IMR-90 (cell line): ENCODE measurements around the gene PHLPP2. TPM values are rescaled to one million over a fixed set of nuclear protein-coding genes. Genes with fewer than 3 reads are reported as not detected.

Experiments used
- ATAC-seq: fragments of 200-7000 bp; cut with Tn5 transposase; 2 replicates; pipeline ENCODE4 v1.9.1; 2020; ENCODE audit warnings: low read depth, mild to moderate bottlenecking, moderate library complexity
- BruUV-seq: library from RNA; stranded (reverse); fragments of 400-500 nt; replicated peaks from 2 replicates; lab custom pipeline; 2021; lab: Mats Ljungman, UMichigan
- CTCF ChIA-PET: fragments of 300-600 bp; formaldehyde crosslinking; extraction: SDS; loops from one replicate; lab custom pipeline; 2021; ENCODE audit warnings: antibody characterized with exemption; lab: Yijun Ruan, JAX
- POLR2A ChIA-PET: fragments of 300-600 bp; sonication (Branson Sonifier 250); formaldehyde crosslinking; loops from one replicate; lab custom pipeline; 2022; ENCODE audit warnings: antibody characterized with exemption; ENCODE audit not compliant: unreplicated experiment; lab: Charles Lee
- DNase-seq: peaks from one replicate; pipeline ENCODE4 v3.0.0; 2013
- H2AFZ ChIP-seq: replicated peaks from 2 replicates; pipeline ENCODE3; 2013; ENCODE audit warnings: low read length, mild to moderate bottlenecking; ENCODE audit not compliant: poor library complexity
- H2AK5ac ChIP-seq: 2 replicates; pipeline ENCODE4 v1.6.1; 2013; ENCODE audit warnings: low read depth, low read length, inconsistent platforms
- H2AK9ac ChIP-seq: replicated peaks from 2 replicates; pipeline ENCODE3; 2013; ENCODE audit warnings: mild to moderate bottlenecking, low read depth, low read length, moderate library complexity; ENCODE audit not compliant: poor library complexity
- H2BK120ac ChIP-seq: 2 replicates; pipeline ENCODE4 v1.6.1; 2013; ENCODE audit warnings: low read depth, low read length, inconsistent platforms
- H2BK15ac ChIP-seq: 3 replicates; pipeline ENCODE4 v1.6.1; 2013; ENCODE audit warnings: low read depth, low read length, inconsistent platforms
- H2BK20ac ChIP-seq: 2 replicates; pipeline ENCODE4 v1.6.1; 2013; ENCODE audit warnings: low read depth, mild to moderate bottlenecking, inconsistent platforms, low read length, moderate library complexity
- H2BK5ac ChIP-seq: 2 replicates; pipeline ENCODE4 v1.6.1; 2013; ENCODE audit warnings: mild to moderate bottlenecking, low read depth, low read length, inconsistent platforms; ENCODE audit not compliant: poor library complexity, severe bottlenecking
- H3K14ac ChIP-seq: replicated peaks from 2 replicates; pipeline ENCODE4 v1.6.1; 2013; ENCODE audit warnings: low read depth, low read length, inconsistent platforms
- H3K18ac ChIP-seq: 2 replicates; pipeline ENCODE4 v1.6.1; 2013; ENCODE audit warnings: low read depth, low read length, control low read depth
- H3K23ac ChIP-seq: 2 replicates; pipeline ENCODE4 v1.6.1; 2013; ENCODE audit warnings: low read depth, low read length, inconsistent platforms
- H3K27ac ChIP-seq: 2 replicates; pipeline ENCODE4 v1.5.1; 2013; ENCODE audit warnings: mild to moderate bottlenecking, control low read depth, low read length; ENCODE audit not compliant: insufficient read depth
- H3K27me3 ChIP-seq: 2 replicates; pipeline ENCODE4 v1.6.1; 2013; ENCODE audit warnings: low read length; ENCODE audit not compliant: control insufficient read depth, insufficient read depth
- H3K36me3 ChIP-seq: 2 replicates; pipeline ENCODE4 v1.6.1; 2013; ENCODE audit warnings: low read length, mixed read lengths; ENCODE audit not compliant: control insufficient read depth, insufficient read depth
- H3K4ac ChIP-seq: 2 replicates; pipeline ENCODE4 v1.6.1; 2013; ENCODE audit warnings: low read depth, low read length, inconsistent platforms
- H3K4me1 ChIP-seq: 2 replicates; pipeline ENCODE4 v1.6.1; 2013; ENCODE audit warnings: low read length, mixed read lengths; ENCODE audit not compliant: control insufficient read depth, insufficient read depth
- H3K4me2 ChIP-seq: 2 replicates; pipeline ENCODE4 v1.6.1; 2013; ENCODE audit warnings: low read depth, mild to moderate bottlenecking, control low read depth, low read length, moderate library complexity
- H3K4me3 ChIP-seq: 2 replicates; pipeline ENCODE4 v1.5.1; 2013; ENCODE audit warnings: low read depth, mild to moderate bottlenecking, control low read depth, low read length, moderate library complexity; ENCODE audit not compliant: insufficient read depth
- H3K56ac ChIP-seq: 2 replicates; pipeline ENCODE4 v1.6.1; 2013; ENCODE audit warnings: low read length, inconsistent platforms; ENCODE audit not compliant: insufficient read depth; ENCODE audit errors: extremely low read depth
- H3K79me1 ChIP-seq, 2 experiments: 2 replicates each; pipeline ENCODE4 v1.6.1; 2013; ENCODE audit warnings: low read length in 2 of 2, inconsistent platforms in 1 of 2, low read depth in 1 of 2
- H3K9ac ChIP-seq: 2 replicates; pipeline ENCODE4 v1.6.1; 2013; ENCODE audit warnings: low read depth, low read length, control low read depth
- H3K9me1 ChIP-seq: 2 replicates; pipeline ENCODE4 v1.6.1; 2013; ENCODE audit warnings: low read length, inconsistent platforms; ENCODE audit not compliant: insufficient read depth
- H3K9me3 ChIP-seq: 2 replicates; pipeline ENCODE4 v1.6.1; 2013; ENCODE audit warnings: low read length; ENCODE audit not compliant: control insufficient read depth, insufficient read depth
- H4K20me1 ChIP-seq: 2 replicates; pipeline ENCODE4 v1.6.1; 2013; ENCODE audit warnings: low read length, inconsistent platforms; ENCODE audit not compliant: insufficient read depth
- H4K5ac ChIP-seq: 2 replicates; pipeline ENCODE4 v1.6.1; 2013; ENCODE audit warnings: mild to moderate bottlenecking, low read depth, low read length, control low read depth
- H4K8ac ChIP-seq, 2 experiments: 2 replicates each; pipeline ENCODE4 v1.6.1; 2013; ENCODE audit warnings: low read depth in 2 of 2, low read length in 2 of 2, control low read depth in 1 of 2, inconsistent platforms in 1 of 2
- H4K91ac ChIP-seq: 2 replicates; pipeline ENCODE4 v1.6.1; 2013; ENCODE audit warnings: low read depth, low read length, inconsistent platforms; ENCODE audit not compliant: insufficient read depth
- MAFK ChIP-seq: IDR thresholded peaks from 2 replicates; pipeline ENCODE4 v1.6.1; 2012; ENCODE audit warnings: low read depth, low read length, improper control_type of control experiment
- MXI1 ChIP-seq: IDR thresholded peaks from 2 replicates; pipeline ENCODE4 v1.6.1; 2012; ENCODE audit warnings: low read depth, mild to moderate bottlenecking, low read length, moderate library complexity, borderline replicate concordance
- NFE2L2 ChIP-seq: fragments of 150-350 bp; IDR thresholded peaks from 2 replicates; pipeline ENCODE4 v1.6.1; 2016; ENCODE audit warnings: low read depth, mild to moderate bottlenecking, low read length
- WGBS, 2 experiments: methylation state at CpG; one replicate each; pipeline versions ENCODE4 v1.1.5 to v1.1.7; 2013; ENCODE audit warnings: missing lambda C conversion rate in 2 of 2; ENCODE audit not compliant: insufficient read length in 1 of 2; ENCODE audit errors: extremely low coverage in 2 of 2; 5-methylcytosine and 5-hydroxymethylcytosine counted together
- dilution Hi-C: fragments of 300-500 bp; cut with HindIII; formaldehyde crosslinking; loops from one replicate; pipeline ENCODE4 v1.14.3; 2018; ENCODE audit warnings: low sequenced_read_pairs; ENCODE audit not compliant: unreplicated experiment
- in situ Hi-C: fragments of 300-500 bp; cut with MboI; formaldehyde crosslinking; loops from 3 replicates; pipeline ENCODE4 v1.14.3; 2019; ENCODE audit warnings: low sequenced_read_pairs, inconsistent platforms, mixed read lengths
- intact Hi-C: fragments of 100-400 bp; cut with micrococcal nuclease; formaldehyde crosslinking; loops from 2 replicates; pipeline ENCODE4 v1.10.0; 2022
- polyA plus RNA-seq, 3 experiments: library from polyadenylated mRNA; depleted of rRNA; stranded (reverse); fragments of >200 nt; gene quantifications; 2 replicates each; pipeline ENCODE4 v1.2.3, GENCODE V29; 2012; ENCODE audit warnings: low replicate concordance in 1 of 3
- total RNA-seq: library from RNA; depleted of rRNA; stranded (reverse); fragments of >200 nt; gene quantifications from 2 replicates; pipeline ENCODE4 v1.2.3, GENCODE V29; 2012

The PHLPP2 gene
- total and polyA plus RNA-seq, 2 of the 4 experiments (the other 2 are of a cell fraction), result 6.8 to 10.2 TPM

DNA sequence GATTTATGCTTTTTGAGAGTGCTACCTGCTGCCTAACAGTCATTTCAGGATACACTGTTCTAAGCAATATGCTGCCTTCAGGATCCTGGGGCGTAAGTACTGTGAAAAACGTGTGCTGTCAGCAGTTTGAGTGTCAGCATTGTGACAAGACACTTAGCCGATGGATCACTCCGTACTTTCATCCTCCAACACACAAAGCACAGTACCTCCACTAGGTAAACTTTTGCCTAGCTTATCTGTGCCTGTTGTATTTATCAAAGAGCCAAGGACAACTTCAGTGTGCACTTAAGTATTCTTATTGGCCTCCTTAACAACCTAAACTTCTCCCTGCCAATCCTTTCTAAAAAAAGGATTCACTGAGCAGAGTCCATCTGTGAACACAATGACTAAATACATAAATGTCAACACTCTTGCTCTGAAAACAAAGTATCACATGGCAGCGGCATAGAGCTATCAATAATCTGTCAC, 33.8 kb upstream of the PHLPP2 start:
- Histone ChIP-seq H3K23ac (no peak overlapping the region), H3K27me3 (no peaks in the 10 kb centered on the region), H3K9me3 (no peaks in the 10 kb centered on the region), H3K4me3 (no peak overlapping the region), H4K91ac (no peak overlapping the region), H3K27ac (no peak overlapping the region), H3K79me1 (peaks cover 16 to 18% of the 10 kb centered on the region in 2 experiments), H3K9me1 (peaks cover 5% of the 10 kb centered on the region), H3K14ac (no peak overlapping the region), H4K8ac (no peak overlapping the region), H2AK9ac (no peak overlapping the region), H3K18ac (no peak overlapping the region), H2AK5ac (no peak overlapping the region), H3K4me1 (no peaks in the 10 kb centered on the region; the same call in 1 of the 2 replicates), H3K9ac (no peak overlapping the region), H2BK120ac (no peak overlapping the region), H3K56ac (no peak overlapping the region), H4K20me1 (0 out of 2 replicates have a peak, but pooled peaks cover 4% of the 10 kb centered on the region), H4K5ac (no peak overlapping the region), H2BK20ac (no peak overlapping the region), H2BK5ac (no peak overlapping the region), H2BK15ac (no peak overlapping the region), H3K4me2 (no peak overlapping the region), H2AFZ (no peak overlapping the region), H3K36me3 (peaks cover 55% of the 10 kb centered on the region), H3K4ac (no peak overlapping the region)
- BruUV-seq, result no TSS peak
- ChIA-PET CTCF (no interaction called here), POLR2A (no interaction called here)
- ATAC-seq (no peak), DNase-seq (no peak)
- WGBS, 2 experiments, result 86% methylated on average over 4 of the region's 5 CpGs; no CpG with 5 or more reads in 1 of the 2 experiments
- intact Hi-C loops (no loop called here), dilution Hi-C loops (no loop called here), in situ Hi-C loops (no loop called here)
- no peak for TF ChIP-seq NFE2L2
- TF ChIP-seq MXI1, result no peak
- TF ChIP-seq MAFK, result peak; percentile 44
